ENCODE measurements around the gene FKBP11. TPM values are rescaled to one million over a fixed set of nuclear protein-coding genes. Genes with fewer than 3 reads are reported as not detected.
A peak's percentile ranks its signal among the peaks of the same experiment; 100 is the strongest.

FKBP11 gene
- total RNA-seq, 2 experiments from 2014 or later: 82.3 to 85.9 TPM

DNA sequence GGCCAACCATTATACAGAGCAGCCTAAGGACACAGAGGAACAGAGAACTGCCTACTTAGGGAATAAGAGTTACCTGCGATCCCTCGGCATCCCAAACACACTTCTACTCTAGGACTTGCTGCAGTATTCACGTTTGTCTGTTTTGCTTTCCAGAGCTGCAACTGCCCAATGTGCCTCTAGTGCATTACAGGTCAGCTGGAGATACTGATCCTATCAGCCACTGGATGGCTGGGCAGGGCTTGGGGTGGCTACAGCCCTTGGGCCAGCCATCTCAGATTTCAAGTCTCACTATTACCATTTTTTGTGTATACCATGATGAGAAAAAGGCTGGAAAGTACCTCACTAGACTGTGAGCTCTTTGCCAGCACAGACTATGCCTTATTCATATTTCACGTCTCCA is 27.4 kb upstream of the FKBP11 start:
- no peaks in the 10 kb centered on the region for H3K9me3 Mint-ChIP-seq
- Histone ChIP-seq H3K36me3 (ENCODE audit: insufficient read depth, low read length) (peaks cover 15% of the 10 kb centered on the region), H3K4me1 (ENCODE audit: insufficient read depth, low read length) (peaks cover 19% of the 10 kb centered on the region), H3K27ac (ENCODE audit: low read depth in 1 of 2, low read length in 2 of 2) (no peak overlapping the region), H3K4me3 (ENCODE audit: low read length) (no peak overlapping the region), H3K27me3 (ENCODE audit: control insufficient read depth in 1 of 2, insufficient read depth in 2 of 2, low read length in 2 of 2) (no peaks in the 10 kb centered on the region), H3K9me3 (ENCODE audit: control insufficient read depth in 1 of 2, insufficient read depth in 1 of 2, low read length in 2 of 2) (no peaks in the 10 kb centered on the region)
- peaks cover 63% of the 10 kb centered on the region for H3K4me1 Mint-ChIP-seq (ENCODE audit: low read depth)
- TF ChIP-seq, protein P1, sequence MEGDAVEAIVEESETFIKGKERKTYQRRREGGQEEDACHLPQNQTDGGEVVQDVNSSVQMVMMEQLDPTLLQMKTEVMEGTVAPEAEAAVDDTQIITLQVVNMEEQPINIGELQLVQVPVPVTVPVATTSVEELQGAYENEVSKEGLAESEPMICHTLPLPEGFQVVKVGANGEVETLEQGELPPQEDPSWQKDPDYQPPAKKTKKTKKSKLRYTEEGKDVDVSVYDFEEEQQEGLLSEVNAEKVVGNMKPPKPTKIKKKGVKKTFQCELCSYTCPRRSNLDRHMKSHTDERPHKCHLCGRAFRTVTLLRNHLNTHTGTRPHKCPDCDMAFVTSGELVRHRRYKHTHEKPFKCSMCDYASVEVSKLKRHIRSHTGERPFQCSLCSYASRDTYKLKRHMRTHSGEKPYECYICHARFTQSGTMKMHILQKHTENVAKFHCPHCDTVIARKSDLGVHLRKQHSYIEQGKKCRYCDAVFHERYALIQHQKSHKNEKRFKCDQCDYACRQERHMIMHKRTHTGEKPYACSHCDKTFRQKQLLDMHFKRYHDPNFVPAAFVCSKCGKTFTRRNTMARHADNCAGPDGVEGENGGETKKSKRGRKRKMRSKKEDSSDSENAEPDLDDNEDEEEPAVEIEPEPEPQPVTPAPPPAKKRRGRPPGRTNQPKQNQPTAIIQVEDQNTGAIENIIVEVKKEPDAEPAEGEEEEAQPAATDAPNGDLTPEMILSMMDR (IDR thresholded peaks at IDR 0.05): no peak
- intact Hi-C loops (cut with DNase I, micrococcal nuclease): no loop called here
- H3K4me3 Mint-ChIP-seq: no peak overlapping the region
- POLR2A ChIA-PET: interaction anchor here (1.1 to 1.2 kb wide), 2 partner anchors 100 to 101 kb away, joined by 3 to 6 read pairs; partner anchors contain the start of gene DDX23
- ATAC-seq (ENCODE audit: poor library complexity) (no peak), DNase-seq (no peak)
- peaks cover 42% of the 10 kb centered on the region for H3K36me3 Mint-ChIP-seq (ENCODE audit: low read depth)
- H3K27ac Mint-ChIP-seq: no peak overlapping the region
- CTCF ChIA-PET: interaction anchor here (1.2 to 1.5 kb wide), 4 partner anchors 17 to 100 kb away, joined by 4 to 7 read pairs (median 5); no protein-coding TSS in a partner anchor
- H3K27me3 Mint-ChIP-seq: no peaks in the 10 kb centered on the region

DNA sequence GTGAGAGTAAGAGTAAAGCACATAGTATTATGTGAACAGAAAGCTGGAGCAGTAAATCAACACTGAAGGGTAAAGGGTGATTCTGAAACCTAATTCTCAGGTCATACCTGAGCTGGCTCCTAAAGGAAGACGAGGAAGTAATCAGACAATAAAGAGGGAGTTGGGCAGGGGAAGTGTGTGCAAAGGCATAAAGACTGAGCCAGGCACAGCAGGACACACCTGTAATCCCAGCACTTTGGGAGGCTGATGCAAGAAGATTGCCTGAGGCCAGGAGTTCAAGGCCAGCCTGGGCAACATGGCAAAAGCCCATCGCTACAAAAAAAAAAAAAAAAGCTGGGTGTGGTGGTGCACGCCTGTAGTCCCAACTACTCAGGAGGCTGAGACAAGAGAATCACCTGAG is 22.4 kb upstream of the FKBP11 start:
- Histone ChIP-seq H3K4me1 (ENCODE audit: insufficient read depth, low read length) (no peaks in the 10 kb centered on the region), H3K27ac (ENCODE audit: low read depth in 1 of 2, low read length in 2 of 2) (no peak overlapping the region), H3K36me3 (ENCODE audit: insufficient read depth, low read length) (peaks cover 18% of the 10 kb centered on the region), H3K27me3 (ENCODE audit: control insufficient read depth in 1 of 2, insufficient read depth in 2 of 2, low read length in 2 of 2) (no peaks in the 10 kb centered on the region), H3K4me3 (ENCODE audit: low read length) (no peak overlapping the region), H3K9me3 (ENCODE audit: control insufficient read depth in 1 of 2, insufficient read depth in 1 of 2, low read length in 2 of 2) (no peaks in the 10 kb centered on the region)
- TF ChIP-seq, protein P1 (IDR thresholded peaks at IDR 0.05): no peak
- ChIA-PET CTCF (interaction anchor here (0.6 to 1.1 kb wide), 2 partner anchors 30 kb away, joined by 3 read pairs; partner anchors contain the start of gene WNT1), POLR2A (interaction anchor here (1.2 to 1.8 kb wide), 2 partner anchors 70 to 82 kb away, joined by 3 to 4 read pairs; partner anchors contain the start of gene RND1)
- Mint-ChIP-seq H3K4me3 (no peak overlapping the region), H3K4me1 (ENCODE audit: low read depth) (peaks cover 33% of the 10 kb centered on the region), H3K27ac (peak overlapping the region; percentile 13), H3K27me3 (no peaks in the 10 kb centered on the region), H3K9me3 (no peaks in the 10 kb centered on the region), H3K36me3 (ENCODE audit: low read depth) (peaks cover 37% of the 10 kb centered on the region)
- ATAC-seq (ENCODE audit: poor library complexity) (no peak), DNase-seq (no peak)
- intact Hi-C loops (cut with DNase I, micrococcal nuclease): no loop called here

DNA sequence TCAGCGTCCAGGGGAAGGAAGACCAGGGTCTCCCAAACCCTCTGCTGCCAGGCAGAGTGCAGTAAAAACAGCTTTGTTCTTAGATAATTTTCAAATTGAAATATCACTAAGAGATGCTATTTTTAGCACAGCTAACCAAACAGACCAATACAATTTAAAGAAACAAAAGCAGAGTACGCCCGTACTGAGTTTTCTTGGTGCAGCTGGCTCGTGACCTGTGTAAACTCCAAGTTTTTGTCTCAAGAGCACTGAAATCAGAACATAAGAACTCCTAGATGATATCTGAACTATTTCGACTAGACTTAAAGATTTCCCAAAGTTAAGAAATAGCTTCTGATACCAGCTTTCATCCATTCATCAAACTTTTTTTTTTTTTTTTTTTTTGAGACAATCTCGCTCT is 21.7 kb upstream of the FKBP11 start:
- H3K36me3 ChIP-seq (ENCODE audit: insufficient read depth, low read length): peaks cover 16% of the 10 kb centered on the region
- H3K4me3 ChIP-seq (ENCODE audit: low read length): no peak overlapping the region
- H3K27ac ChIP-seq (ENCODE audit: low read depth in 1 of 2, low read length in 2 of 2): no peak overlapping the region
- peak overlapping the region; percentile 46 for H3K27ac Mint-ChIP-seq
- H3K4me1 Mint-ChIP-seq (ENCODE audit: low read depth): peaks cover 26% of the 10 kb centered on the region
- H3K4me3 Mint-ChIP-seq: no peak overlapping the region
- ATAC-seq (ENCODE audit: poor library complexity) (no peak), DNase-seq (no peak)
- no peaks in the 10 kb centered on the region for H3K27me3 Mint-ChIP-seq
- ChIA-PET CTCF (interaction anchor here (0.6 kb wide), 1 partner anchor 31 kb away, joined by 3 read pairs; the partner anchor contains the start of gene WNT1), POLR2A (interaction anchor here (1.8 kb wide), 1 partner anchor 81 kb away, joined by 4 read pairs; the partner anchor contains the start of gene RND1)
- H3K9me3 ChIP-seq (ENCODE audit: control insufficient read depth in 1 of 2, insufficient read depth in 1 of 2, low read length in 2 of 2): no peaks in the 10 kb centered on the region
- TF ChIP-seq, protein P1 (IDR thresholded peaks at IDR 0.05): no peak
- intact Hi-C loops (cut with DNase I, micrococcal nuclease): no loop called here
- no peaks in the 10 kb centered on the region for H3K9me3 Mint-ChIP-seq
- no peaks in the 10 kb centered on the region for H3K4me1 ChIP-seq (ENCODE audit: insufficient read depth, low read length)
- peaks cover 37% of the 10 kb centered on the region for H3K36me3 Mint-ChIP-seq (ENCODE audit: low read depth)
- no peaks in the 10 kb centered on the region for H3K27me3 ChIP-seq (ENCODE audit: control insufficient read depth in 1 of 2, insufficient read depth in 2 of 2, low read length in 2 of 2)

Data from CD4-positive, alpha-beta T cell (primary cell).